ENCODE measurements around the gene DYRK4.

Gene DYRK4

DNA sequence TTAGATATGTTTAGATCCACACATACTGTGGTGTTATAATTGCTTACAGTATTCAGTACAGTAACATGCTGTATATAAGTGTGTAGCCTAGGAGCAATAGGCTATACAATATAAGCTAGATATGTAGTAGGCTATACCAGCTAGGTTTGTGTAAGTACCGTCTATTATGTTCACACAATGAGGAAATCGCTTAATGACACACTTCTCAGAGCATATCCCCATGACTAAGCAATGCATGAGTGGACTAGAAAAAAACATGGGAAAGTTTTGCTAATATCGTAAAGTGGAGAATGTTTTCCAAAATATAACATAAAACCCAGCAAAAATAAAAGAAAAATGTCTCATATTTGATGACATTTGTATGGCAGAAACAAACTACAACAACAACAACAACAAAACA, 59.5 kb downstream of the DYRK4 start:
- DNase-seq (ENCODE audit: low read depth), result no peak

- no peak for DNase-seq (ENCODE audit: low read depth)
Measured at GRCh38 chr12:4626543-4626942, 64.5 kb downstream of the DYRK4 start.

GRCh38 chr12:4628406-4628805, 66.4 kb downstream of the DYRK4 start:
- DNase-seq (ENCODE audit: low read depth), result no peak

DNA sequence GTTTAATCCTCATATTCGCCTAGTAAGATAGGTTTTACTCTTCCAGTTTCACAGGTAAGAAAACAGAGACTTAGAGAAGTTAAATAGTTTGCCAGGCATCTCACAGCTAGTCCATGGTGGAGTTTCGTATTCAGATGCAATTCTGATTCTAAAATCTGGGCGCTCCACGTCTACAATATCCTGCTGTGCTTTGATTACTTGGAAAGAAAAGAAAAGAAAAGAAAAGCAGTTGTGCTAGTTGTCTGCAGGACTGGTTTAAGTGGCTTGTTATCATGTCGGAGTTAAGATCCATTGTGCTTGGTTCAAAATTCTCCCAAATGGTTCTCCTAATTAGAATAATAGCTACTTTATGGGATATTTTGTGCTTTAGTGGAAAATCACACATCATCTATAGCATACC, 68.3 kb downstream of the DYRK4 start:
- no peak for DNase-seq (ENCODE audit: low read depth)

- no peak for DNase-seq (ENCODE audit: low read depth)
Measured at GRCh38 chr12:4643747-4644146, 81.7 kb downstream of the DYRK4 start.

DNA sequence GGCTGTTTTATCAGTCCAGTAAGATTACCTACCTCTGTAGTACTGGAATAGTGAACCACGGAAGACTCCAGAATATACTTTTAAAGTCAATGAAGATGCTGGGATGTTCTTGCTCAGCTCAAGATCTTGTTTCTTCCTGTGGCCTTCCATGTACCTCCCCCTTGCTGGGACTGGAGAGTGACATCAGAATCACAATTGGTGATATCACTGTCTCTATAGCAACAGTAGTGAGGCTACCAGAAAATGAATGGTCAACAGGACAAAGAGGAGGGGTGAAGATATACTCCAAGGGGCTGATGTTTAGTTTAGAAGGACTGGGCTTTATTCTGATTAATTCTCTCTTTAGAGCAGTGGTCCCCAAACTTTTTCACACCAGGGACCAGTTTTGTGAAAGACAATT, 83.0 kb downstream of the DYRK4 start:
- DNase-seq (ENCODE audit: low read depth), result no peak

GRCh38 chr12:4648104-4648500, 86.1 kb downstream of the DYRK4 start:
- DNase-seq (ENCODE audit: low read depth), result peak; percentile 9

DNA sequence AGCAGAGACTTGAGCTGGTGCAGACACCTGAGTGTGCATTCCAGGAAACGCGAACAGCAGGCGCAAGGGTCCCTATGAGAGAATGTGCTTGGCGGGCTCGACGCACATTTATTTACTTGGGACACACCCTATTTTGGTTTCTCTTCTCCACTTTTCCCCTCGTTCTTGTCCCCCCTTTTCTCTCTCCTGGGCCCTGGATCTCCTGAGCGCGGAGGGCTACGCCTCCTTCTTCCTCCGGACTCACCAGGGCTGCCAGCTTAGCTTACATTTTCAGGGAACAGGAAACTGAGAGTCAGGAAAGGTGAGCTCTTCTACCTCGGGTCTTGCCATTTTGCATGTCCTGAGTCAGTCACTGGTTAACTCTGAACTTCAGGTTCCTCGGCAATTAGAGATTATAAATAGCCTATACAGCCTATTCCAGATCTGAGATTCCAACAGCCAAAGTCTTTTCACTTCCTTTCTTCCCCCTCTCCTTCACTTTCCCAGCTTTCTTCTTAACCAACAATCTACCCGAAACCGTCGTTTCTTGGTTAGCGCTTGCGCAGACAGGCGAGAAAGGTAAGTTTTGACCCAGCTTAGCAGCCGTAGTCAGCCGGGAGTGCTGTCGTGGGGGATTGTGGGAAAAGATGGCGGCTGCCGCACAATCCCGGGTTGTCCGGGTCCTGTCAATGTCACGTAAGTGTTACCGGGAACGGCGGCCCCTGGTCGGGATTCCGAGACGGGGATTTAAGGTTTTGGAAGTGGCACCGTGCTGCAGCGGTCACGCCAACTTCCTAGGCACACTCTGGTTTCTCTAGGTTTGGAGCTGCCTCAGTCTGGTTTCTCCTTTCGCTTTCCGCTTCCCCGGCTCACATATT, 86.7 kb downstream of the DYRK4 start, which contains the start of the genes AKAP3 and NDUFA9:
Gene AKAP3 (minus strand): TSS at position 551 of the 857 bp plus-strand sequence. CDS start 10,855 bp downstream, outside the sequence.
Gene NDUFA9 (plus strand): TSS at position 614 of the 857 bp plus-strand sequence. CDS start 13 bp downstream, at position 627.
- peak; percentile 75 for DNase-seq (ENCODE audit: low read depth)

DNA sequence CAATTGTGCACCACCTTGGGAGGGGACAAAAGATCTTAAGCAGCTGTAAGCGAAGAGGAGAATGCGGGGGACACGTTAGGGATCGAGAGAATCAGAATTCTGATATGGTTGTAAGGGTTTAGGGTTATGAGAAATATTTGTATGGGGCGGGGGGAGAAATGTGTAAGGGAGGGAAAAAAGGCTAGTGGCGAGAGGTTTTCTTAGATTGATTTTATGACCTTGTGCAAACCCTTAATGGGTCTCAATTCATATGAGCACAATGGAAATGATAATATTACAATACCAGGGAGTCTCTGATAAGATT, 87.3 kb downstream of the DYRK4 start:
- no peak for DNase-seq (ENCODE audit: low read depth)

GRCh38 chr12:4653257-4653656, 91.2 kb downstream of the DYRK4 start:
- no peak for DNase-seq (ENCODE audit: low read depth)

DNA sequence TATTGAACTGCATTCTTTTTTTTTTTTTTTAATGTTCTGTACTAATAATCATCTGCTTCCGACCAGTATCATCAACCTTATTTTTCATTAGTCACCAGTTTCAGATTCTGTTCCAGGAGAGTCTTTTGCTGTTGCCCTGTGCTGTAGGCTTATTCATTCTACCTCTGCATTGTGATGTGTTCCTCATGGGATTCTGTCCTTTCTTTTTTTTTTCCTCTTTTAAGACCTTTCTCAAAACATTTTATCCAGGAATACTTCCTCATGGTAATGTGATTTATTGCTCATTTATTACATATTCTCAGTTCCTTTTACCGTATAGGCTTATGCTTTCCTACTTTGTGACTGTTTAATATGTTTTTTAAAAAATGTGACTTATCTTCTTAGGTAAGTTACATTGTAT, 91.7 kb downstream of the DYRK4 start:
- no peak for DNase-seq (ENCODE audit: low read depth)

Data from HS-27A (cell line).